Liver (tissue), 9 donors: ENCODE measurements around the gene KIF11. TPM values are rescaled to one million over a fixed set of nuclear protein-coding genes. Genes with fewer than 3 reads are reported as not detected.
"Not testable (repeated sequence)": the region's sequence is repeated elsewhere in the genome, so short reads cannot be mapped to it uniquely, and the experiment has no call there.

Experiments
- DNase-seq: peaks from one replicate; pipeline ENCODE4 v3.0.0-alpha.2; 2017; ENCODE audit warnings: low spot score
- H3K27ac ChIP-seq, 2 donors: one replicate each; pipeline ENCODE4 v1.7.0; 2013; ENCODE audit warnings: inconsistent platforms in 2 of 2, low read length in 2 of 2, control low read depth in 1 of 2, low read depth in 1 of 2, mild to moderate bottlenecking in 1 of 2
- H3K27me3 ChIP-seq, 4 donors: one replicate each; pipeline versions ENCODE4 v1.6.1 to v1.7.0; 2013; ENCODE audit warnings: low read length in 3 of 4, inconsistent platforms in 1 of 4, mild to moderate bottlenecking in 1 of 4, moderate library complexity in 1 of 4; ENCODE audit not compliant: control insufficient read depth in 4 of 4, insufficient read depth in 4 of 4
- H3K36me3 ChIP-seq, 4 donors: one replicate each; pipeline versions ENCODE4 v1.6.1 to v1.7.0; 2013; ENCODE audit warnings: low read length in 3 of 4, mild to moderate bottlenecking in 3 of 4, low read depth in 1 of 4, moderate library complexity in 1 of 4; ENCODE audit not compliant: control insufficient read depth in 4 of 4, insufficient read depth in 3 of 4
- H3K4me1 ChIP-seq, 4 donors: one replicate each; pipeline versions ENCODE4 v1.6.1 to v1.7.0; 2013; ENCODE audit warnings: low read length in 3 of 4, mild to moderate bottlenecking in 3 of 4, moderate library complexity in 1 of 4; ENCODE audit not compliant: control insufficient read depth in 4 of 4, insufficient read depth in 4 of 4
- H3K4me3 ChIP-seq, 3 donors: one replicate each; pipeline versions ENCODE4 v1.6.1 to v1.7.0; 2013; ENCODE audit warnings: low read length in 3 of 3, control low read depth in 1 of 3, low read depth in 1 of 3, mild to moderate bottlenecking in 1 of 3
- H3K9ac ChIP-seq, 2 donors: one replicate each; pipeline ENCODE4 v1.7.0; 2013; ENCODE audit warnings: low read length in 2 of 2, mild to moderate bottlenecking in 2 of 2, moderate library complexity in 2 of 2, control low read depth in 1 of 2, low read depth in 1 of 2
- H3K9me3 ChIP-seq, 4 donors: one replicate each; pipeline versions ENCODE4 v1.6.1 to v1.7.0; 2013; ENCODE audit warnings: low read length in 3 of 4; ENCODE audit not compliant: control insufficient read depth in 4 of 4
- CTCF ChIP-seq: fragments of 150-350 bp; IDR thresholded peaks from 2 replicates; pipeline ENCODE4 v1.5.1; 2017; ENCODE audit warnings: improper control_type of control experiment, low read depth, low read length; ENCODE audit not compliant: missing input control
- EGR1 ChIP-seq, 2 donors: IDR thresholded peaks; 2 replicates each; pipeline ENCODE4 v1.6.1; 2016 to 2018; ENCODE audit warnings: antibody characterized with exemption in 2 of 2, low read depth in 2 of 2
- FOXA1 ChIP-seq: IDR thresholded peaks from 2 replicates; pipeline ENCODE4 v1.6.1; 2016; ENCODE audit warnings: antibody characterized with exemption
- FOXA2 ChIP-seq: IDR thresholded peaks from 2 replicates; pipeline ENCODE4 v1.6.1; 2016; ENCODE audit warnings: antibody characterized with exemption
- GABPA ChIP-seq, 2 donors: IDR thresholded peaks in 1 of 2; conservative IDR thresholded peaks in 1 of 2; 2 replicates each; pipeline ENCODE4 v1.6.1; 2016; ENCODE audit warnings: antibody characterized with exemption in 2 of 2, mild to moderate bottlenecking in 1 of 2, moderate library complexity in 1 of 2
- HNF4A ChIP-seq, 2 donors: conservative IDR thresholded peaks; 2 replicates each; pipeline ENCODE4 v1.6.1; 2016; ENCODE audit warnings: antibody characterized with exemption in 2 of 2, mild to moderate bottlenecking in 2 of 2
- MAX ChIP-seq: IDR thresholded peaks from 2 replicates; pipeline ENCODE4 v1.6.1; 2016; ENCODE audit warnings: antibody characterized with exemption
- NR2F2 ChIP-seq: IDR thresholded peaks from 2 replicates; pipeline ENCODE4 v1.6.1; 2016; ENCODE audit warnings: antibody characterized with exemption
- RAD21 ChIP-seq, 2 donors: IDR thresholded peaks; 2 replicates each; pipeline ENCODE4 v1.6.1; 2016; ENCODE audit warnings: antibody characterized with exemption in 2 of 2, mild to moderate bottlenecking in 2 of 2
- RXRA ChIP-seq, 2 donors: IDR thresholded peaks; 2 replicates each; pipeline ENCODE4 v1.6.1; 2017 to 2018; ENCODE audit warnings: antibody characterized with exemption in 2 of 2, mild to moderate bottlenecking in 1 of 2
- SP1 ChIP-seq: IDR thresholded peaks from 2 replicates; pipeline ENCODE4 v1.6.1; 2018; ENCODE audit warnings: antibody characterized with exemption, mild to moderate bottlenecking
- TAF1 ChIP-seq: conservative IDR thresholded peaks from 2 replicates; pipeline ENCODE4 v1.6.1; 2016; ENCODE audit warnings: antibody characterized with exemption, mild to moderate bottlenecking
- ZBTB33 ChIP-seq: IDR thresholded peaks from 2 replicates; pipeline ENCODE4 v1.6.1; 2016; ENCODE audit warnings: antibody characterized with exemption
- WGBS: extraction: QIAGEN DNeasy Blood & Tissue Kit; methylation state at CpG from one replicate; pipeline ENCODE4 v1.1.7; 2013; 5-methylcytosine and 5-hydroxymethylcytosine counted together
- polyA plus RNA-seq, 2 donors: library from polyadenylated mRNA; stranded (reverse) in 1 of 2; unstranded in 1 of 2; fragments of 200-250 nt in 1 of 2; fragments of >200 nt in 1 of 2; fragmentation: Nextera tagmentation in 1 of 2; extraction: Ambion mirVana in 1 of 2; gene quantifications; one replicate each; pipeline versions ENCODE4 v1.2.1 to v1.2.3, GENCODE V29; 2013 to 2015
- total RNA-seq, 2 donors: library from RNA; depleted of rRNA; stranded (reverse); fragments of >200 nt; gene quantifications; one replicate each; pipeline ENCODE4 v1.2.3, GENCODE V29; 2014
- donor health status: healthy.
- donor health status: healthy.
- donor health status: healthy.
- donor health status: healthy.
- donor health status: healthy.

Gene KIF11
- total and polyA plus RNA-seq, 4 donors: 0.25 to 29.2 (median 0.58) TPM

- H3K9me3 ChIP-seq: no peaks in the 10 kb centered on the region
- DNase-seq: no peak
- H3K4me1 ChIP-seq: peaks cover 2 to 15% (median 10%) of the 10 kb centered on the region in 4 donors
- H3K4me3 ChIP-seq: no peak overlapping the region
- peaks cover 0 to 2% (median 0%) of the 10 kb centered on the region in 4 donors for H3K36me3 ChIP-seq
- no peak for TF ChIP-seq CTCF
- TF ChIP-seq RAD21 (IDR thresholded peaks at IDR 0.05): no peak
- TF ChIP-seq HNF4A (conservative IDR thresholded peaks at IDR 0.05): no peak
- no peak for TF ChIP-seq FOXA2
- no peak for TF ChIP-seq TAF1
- TF ChIP-seq SP1: no peak
- no peak for TF ChIP-seq NR2F2
- no peak for TF ChIP-seq ZBTB33
- TF ChIP-seq EGR1 (IDR thresholded peaks at IDR 0.05; ENCODE audit: low read depth in 2 of 2): no peak
- no peak for TF ChIP-seq RXRA (IDR thresholded peaks at IDR 0.05)
- H3K9ac ChIP-seq: no peak overlapping the region
- 90% methylated on average over 4 of the region's 4 CpGs for WGBS
- H3K27ac ChIP-seq: no peak overlapping the region
- no peaks in the 10 kb centered on the region for H3K27me3 ChIP-seq
Measured at GRCh38 chr10:92567952-92568600, 24.9 kb upstream of the KIF11 start.

- no peak for TF ChIP-seq NR2F2
- TF ChIP-seq RAD21 (IDR thresholded peaks at IDR 0.05): no peak
- TF ChIP-seq SP1: no peak
- TF ChIP-seq FOXA1: no peak
- no peak for TF ChIP-seq EGR1 (IDR thresholded peaks at IDR 0.05; ENCODE audit: low read depth in 2 of 2)
- TF ChIP-seq MAX: no peak
- TF ChIP-seq GABPA (IDR thresholded peaks at IDR 0.05 in 1 of 2, conservative IDR thresholded peaks at IDR 0.05 in 1 of 2): no peak
- no peak for TF ChIP-seq ZBTB33
- H3K27ac ChIP-seq: no peak overlapping the region
- no peak for DNase-seq
- no peak overlapping the region for H3K4me3 ChIP-seq
- no peaks in the 10 kb centered on the region for H3K9me3 ChIP-seq
- no peaks in the 10 kb centered on the region for H3K27me3 ChIP-seq
- no peak overlapping the region for H3K9ac ChIP-seq
- WGBS: 91% methylated on average over 2 of the region's 2 CpGs
- peaks cover 0 to 2% (median 0%) of the 10 kb centered on the region in 4 donors for H3K36me3 ChIP-seq
- H3K4me1 ChIP-seq: peaks cover 2 to 16% (median 10%) of the 10 kb centered on the region in 4 donors
Measured at GRCh38 chr10:92569071-92569470, 23.9 kb upstream of the KIF11 start.

- not testable (repeated sequence) for H3K27me3 ChIP-seq, H3K9ac ChIP-seq, H3K27ac ChIP-seq, H3K4me3 ChIP-seq, DNase-seq, H3K9me3 ChIP-seq, H3K36me3 ChIP-seq
- H3K4me1 ChIP-seq: peaks cover 2 to 18% (median 11%) of the 10 kb centered on the region in 4 donors
- 96% methylated on average over 5 of the region's 5 CpGs for WGBS
Measured at GRCh38 chr10:92569663-92570062, 23.3 kb upstream of the KIF11 start.
